K562 (cell line): ENCODE data around the gene CNBD2. TPM values are rescaled to one million over a fixed set of nuclear protein-coding genes. Genes with fewer than 3 reads are reported as not detected.

ENCODE experiments used
- HMG20A ChIP-seq: fragments of 450-650 bp; formaldehyde crosslinking; conservative IDR thresholded peaks from 2 replicates; pipeline ENCODE4 v1.4.0; 2020; ENCODE audit warnings: mild to moderate bottlenecking, mixed read lengths
- MAZ ChIP-seq, 2 experiments: fragments of 450-650 bp in 1 of 2; sonication (generic) in 1 of 2; formaldehyde crosslinking; IDR thresholded peaks in 1 of 2; conservative IDR thresholded peaks in 1 of 2; 2 replicates each; pipeline versions ENCODE4 v1.4.0 to v1.5.0; 2020; ENCODE audit warnings: mild to moderate bottlenecking in 1 of 2, missing genetic modification reagents in 1 of 2
- ZNF263 ChIP-seq: sonication (generic); formaldehyde crosslinking; IDR thresholded peaks from 2 replicates; pipeline ENCODE4 v1.8.0; 2022; ENCODE audit warnings: mild to moderate bottlenecking, missing genetic modification reagents, borderline replicate concordance
- ZNF408 ChIP-seq: fragments of 250-450 bp; sonication (Bioruptor Pico); IDR thresholded peaks from 2 replicates; pipeline ENCODE4 v1.4.0; 2020; ENCODE audit warnings: low read depth, mild to moderate bottlenecking, moderate library complexity
- ZNF551 ChIP-seq: fragments of 250-450 bp; sonication (Bioruptor Pico); IDR thresholded peaks from 2 replicates; pipeline ENCODE4 v1.5.0; 2021; ENCODE audit warnings: mild to moderate bottlenecking, moderate library complexity
- polyA plus RNA-seq, 8 experiments: library from polyadenylated mRNA; depleted of rRNA in 4 of 8; stranded (reverse) in 5 of 8; unstranded in 3 of 8; fragments of >200 nt; fragmentation: Nextera tagmentation in 2 of 8; fragmentation: Illumina TruSeq in 1 of 8; extraction: Ambion mirVana in 2 of 8; extraction: Trizol in 1 of 8; gene quantifications; 2 replicates each; pipeline versions ENCODE4 v1.2.1 to v1.2.3, GENCODE V29; 2011 to 2014; ENCODE audit warnings: inconsistent platforms in 1 of 8, missing spikeins in 1 of 8
- total RNA-seq, 7 experiments: library from RNA; depleted of rRNA in 6 of 7; stranded (reverse); fragments of >200 nt in 6 of 7; fragmentation: Illumina TruSeq in 2 of 7; extraction: Trizol in 2 of 7; gene quantifications; 2 replicates each; pipeline versions ENCODE4 v1.2.1 to v1.2.3, GENCODE V29; 2011 to 2021; ENCODE audit warnings: low replicate concordance in 1 of 7
- TF ChIP-seq, protein P1 (sequence below): fragments of 450-650 bp; IDR thresholded peaks from 2 replicates; pipeline ENCODE4 v1.7.0; 2016; ENCODE audit warnings: borderline replicate concordance
- TF ChIP-seq, protein P2 (sequence below), 2 experiments: IDR thresholded peaks; 2 replicates each; pipeline ENCODE4 v1.6.1; 2012; ENCODE audit warnings: improper control_type of control experiment in 2 of 2, low read depth in 2 of 2, low read length in 2 of 2, borderline replicate concordance in 1 of 2
- TF ChIP-seq, protein P3 (sequence below): fragments of 250-450 bp; sonication (Bioruptor Pico); IDR thresholded peaks from 2 replicates; pipeline ENCODE4 v1.4.0; 2020; ENCODE audit warnings: mild to moderate bottlenecking, moderate library complexity
- TF ChIP-seq, protein P4 (sequence below): fragments of 250-450 bp; sonication (Bioruptor Pico); IDR thresholded peaks from 2 replicates; pipeline ENCODE4 v1.8.0; 2021; ENCODE audit warnings: mild to moderate bottlenecking, moderate library complexity

The CNBD2 gene
- total and polyA plus RNA-seq, 9 of the 15 experiments (the other 6 are each of a cell fraction or from before 2014, with no cell fraction given): 3.2 to 17.5 (median 5.3) TPM

DNA sequence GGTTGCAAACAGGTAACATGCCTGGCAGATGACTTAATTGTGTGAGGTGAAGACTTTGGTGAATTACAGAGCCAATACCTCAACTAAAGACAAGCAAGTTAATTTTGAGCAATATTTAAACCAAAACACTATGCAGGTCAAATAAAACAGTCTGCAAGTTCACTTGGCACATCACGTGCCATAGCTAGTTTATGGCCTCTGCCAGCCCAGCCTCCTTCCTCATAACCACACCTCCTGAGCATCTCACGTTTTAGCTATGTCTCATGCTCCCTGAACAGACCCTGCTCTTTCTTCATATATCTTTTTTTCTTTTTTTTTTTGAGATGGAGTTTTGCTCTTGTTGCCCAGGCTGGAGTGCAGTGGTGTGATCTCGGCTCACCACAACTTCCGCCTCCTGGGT, 4.5 kb upstream of the CNBD2 start (continued):
- TF ChIP-seq, protein P1, sequence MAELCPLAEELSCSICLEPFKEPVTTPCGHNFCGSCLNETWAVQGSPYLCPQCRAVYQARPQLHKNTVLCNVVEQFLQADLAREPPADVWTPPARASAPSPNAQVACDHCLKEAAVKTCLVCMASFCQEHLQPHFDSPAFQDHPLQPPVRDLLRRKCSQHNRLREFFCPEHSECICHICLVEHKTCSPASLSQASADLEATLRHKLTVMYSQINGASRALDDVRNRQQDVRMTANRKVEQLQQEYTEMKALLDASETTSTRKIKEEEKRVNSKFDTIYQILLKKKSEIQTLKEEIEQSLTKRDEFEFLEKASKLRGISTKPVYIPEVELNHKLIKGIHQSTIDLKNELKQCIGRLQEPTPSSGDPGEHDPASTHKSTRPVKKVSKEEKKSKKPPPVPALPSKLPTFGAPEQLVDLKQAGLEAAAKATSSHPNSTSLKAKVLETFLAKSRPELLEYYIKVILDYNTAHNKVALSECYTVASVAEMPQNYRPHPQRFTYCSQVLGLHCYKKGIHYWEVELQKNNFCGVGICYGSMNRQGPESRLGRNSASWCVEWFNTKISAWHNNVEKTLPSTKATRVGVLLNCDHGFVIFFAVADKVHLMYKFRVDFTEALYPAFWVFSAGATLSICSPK: no peak
- TF ChIP-seq, protein P2, sequence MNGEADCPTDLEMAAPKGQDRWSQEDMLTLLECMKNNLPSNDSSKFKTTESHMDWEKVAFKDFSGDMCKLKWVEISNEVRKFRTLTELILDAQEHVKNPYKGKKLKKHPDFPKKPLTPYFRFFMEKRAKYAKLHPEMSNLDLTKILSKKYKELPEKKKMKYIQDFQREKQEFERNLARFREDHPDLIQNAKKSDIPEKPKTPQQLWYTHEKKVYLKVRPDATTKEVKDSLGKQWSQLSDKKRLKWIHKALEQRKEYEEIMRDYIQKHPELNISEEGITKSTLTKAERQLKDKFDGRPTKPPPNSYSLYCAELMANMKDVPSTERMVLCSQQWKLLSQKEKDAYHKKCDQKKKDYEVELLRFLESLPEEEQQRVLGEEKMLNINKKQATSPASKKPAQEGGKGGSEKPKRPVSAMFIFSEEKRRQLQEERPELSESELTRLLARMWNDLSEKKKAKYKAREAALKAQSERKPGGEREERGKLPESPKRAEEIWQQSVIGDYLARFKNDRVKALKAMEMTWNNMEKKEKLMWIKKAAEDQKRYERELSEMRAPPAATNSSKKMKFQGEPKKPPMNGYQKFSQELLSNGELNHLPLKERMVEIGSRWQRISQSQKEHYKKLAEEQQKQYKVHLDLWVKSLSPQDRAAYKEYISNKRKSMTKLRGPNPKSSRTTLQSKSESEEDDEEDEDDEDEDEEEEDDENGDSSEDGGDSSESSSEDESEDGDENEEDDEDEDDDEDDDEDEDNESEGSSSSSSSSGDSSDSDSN (IDR thresholded peaks at IDR 0.05; ENCODE audit: borderline replicate concordance in 1 of 2, low read depth in 2 of 2, low read length in 2 of 2): no peak
- TF ChIP-seq HMG20A (no peak), ZNF408 (CRISPR knock-in tag) (no peak), ZNF551 (no peak), ZNF263 (no peak), MAZ (CRISPR knock-in tag; conservative IDR thresholded peaks at IDR 0.05 in 1 of 2, IDR thresholded peaks at IDR 0.05 in 1 of 2) (no peak)
- TF ChIP-seq, protein P3, sequence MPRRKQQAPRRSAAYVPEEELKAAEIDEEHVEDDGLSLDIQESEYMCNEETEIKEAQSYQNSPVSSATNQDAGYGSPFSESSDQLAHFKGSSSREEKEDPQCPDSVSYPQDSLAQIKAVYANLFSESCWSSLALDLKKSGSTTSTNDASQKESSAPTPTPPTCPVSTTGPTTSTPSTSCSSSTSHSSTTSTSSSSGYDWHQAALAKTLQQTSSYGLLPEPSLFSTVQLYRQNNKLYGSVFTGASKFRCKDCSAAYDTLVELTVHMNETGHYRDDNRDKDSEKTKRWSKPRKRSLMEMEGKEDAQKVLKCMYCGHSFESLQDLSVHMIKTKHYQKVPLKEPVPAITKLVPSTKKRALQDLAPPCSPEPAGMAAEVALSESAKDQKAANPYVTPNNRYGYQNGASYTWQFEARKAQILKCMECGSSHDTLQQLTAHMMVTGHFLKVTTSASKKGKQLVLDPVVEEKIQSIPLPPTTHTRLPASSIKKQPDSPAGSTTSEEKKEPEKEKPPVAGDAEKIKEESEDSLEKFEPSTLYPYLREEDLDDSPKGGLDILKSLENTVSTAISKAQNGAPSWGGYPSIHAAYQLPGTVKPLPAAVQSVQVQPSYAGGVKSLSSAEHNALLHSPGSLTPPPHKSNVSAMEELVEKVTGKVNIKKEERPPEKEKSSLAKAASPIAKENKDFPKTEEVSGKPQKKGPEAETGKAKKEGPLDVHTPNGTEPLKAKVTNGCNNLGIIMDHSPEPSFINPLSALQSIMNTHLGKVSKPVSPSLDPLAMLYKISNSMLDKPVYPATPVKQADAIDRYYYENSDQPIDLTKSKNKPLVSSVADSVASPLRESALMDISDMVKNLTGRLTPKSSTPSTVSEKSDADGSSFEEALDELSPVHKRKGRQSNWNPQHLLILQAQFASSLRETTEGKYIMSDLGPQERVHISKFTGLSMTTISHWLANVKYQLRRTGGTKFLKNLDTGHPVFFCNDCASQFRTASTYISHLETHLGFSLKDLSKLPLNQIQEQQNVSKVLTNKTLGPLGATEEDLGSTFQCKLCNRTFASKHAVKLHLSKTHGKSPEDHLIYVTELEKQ (CRISPR knock-in tag): no peak
- TF ChIP-seq, protein P4, sequence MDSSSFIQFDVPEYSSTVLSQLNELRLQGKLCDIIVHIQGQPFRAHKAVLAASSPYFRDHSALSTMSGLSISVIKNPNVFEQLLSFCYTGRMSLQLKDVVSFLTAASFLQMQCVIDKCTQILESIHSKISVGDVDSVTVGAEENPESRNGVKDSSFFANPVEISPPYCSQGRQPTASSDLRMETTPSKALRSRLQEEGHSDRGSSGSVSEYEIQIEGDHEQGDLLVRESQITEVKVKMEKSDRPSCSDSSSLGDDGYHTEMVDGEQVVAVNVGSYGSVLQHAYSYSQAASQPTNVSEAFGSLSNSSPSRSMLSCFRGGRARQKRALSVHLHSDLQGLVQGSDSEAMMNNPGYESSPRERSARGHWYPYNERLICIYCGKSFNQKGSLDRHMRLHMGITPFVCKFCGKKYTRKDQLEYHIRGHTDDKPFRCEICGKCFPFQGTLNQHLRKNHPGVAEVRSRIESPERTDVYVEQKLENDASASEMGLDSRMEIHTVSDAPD (CRISPR knock-in tag): no peak
